ENCODE results near the gene ZNF311. TPM values are rescaled to one million over a fixed set of nuclear protein-coding genes. Genes with fewer than 3 reads are reported as not detected.

Gene ZNF311
- total and polyA plus RNA-seq, 9 of the 15 experiments (the other 6 are each of a cell fraction or from before 2014, with no cell fraction given), result 5.1 to 10.0 (median 7.5) TPM

DNA sequence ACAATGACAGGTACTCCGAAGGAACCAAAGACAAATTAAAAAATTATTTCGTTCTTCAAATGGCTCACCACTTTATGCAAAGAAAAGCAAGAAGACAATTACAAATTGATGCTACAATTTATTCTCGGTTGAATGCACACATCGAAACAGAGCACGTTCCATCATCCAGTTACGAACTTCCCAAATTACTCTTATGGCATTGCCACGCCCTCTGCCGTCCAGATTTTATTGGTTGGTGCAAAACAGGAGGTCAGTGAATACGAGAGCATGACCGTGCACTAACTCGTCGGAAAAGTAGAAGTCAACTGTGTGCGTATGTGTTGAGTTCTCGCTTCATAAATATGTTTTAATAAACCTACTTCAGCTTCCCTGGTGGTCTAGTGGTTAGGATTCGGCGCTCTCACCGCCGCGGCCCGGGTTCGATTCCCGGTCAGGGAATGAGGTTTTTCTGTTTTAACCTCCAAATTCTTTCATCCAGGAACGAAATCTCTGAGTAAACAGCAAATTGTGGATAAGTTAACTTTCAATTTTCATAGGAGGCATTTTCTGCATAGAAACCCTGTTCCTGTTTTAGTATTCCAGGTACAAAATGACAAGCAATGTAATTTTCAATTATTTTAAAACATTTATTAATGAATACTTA is 23.2 kb downstream of the ZNF311 start (continued):
- TF ChIP-seq VEZF1 (CRISPR knock-in tag; IDR thresholded peaks at IDR 0.05) (no peak), ZNF436 (CRISPR knock-in tag; IDR thresholded peaks at IDR 0.05) (no peak), CBX1 (IDR thresholded peaks at IDR 0.05; ENCODE audit: low read depth) (no peak), BRCA1 (IDR thresholded peaks at IDR 0.05) (no peak), BRCA1 (CRISPR knock-in tag; IDR thresholded peaks at IDR 0.05) (no peak), HNRNPUL1 (IDR thresholded peaks at IDR 0.05; ENCODE audit: low read length) (no peak), UBTF (IDR thresholded peaks at IDR 0.05; ENCODE audit: borderline replicate concordance in 1 of 2, low read depth in 2 of 2, low read length in 2 of 2) (no peak), DIDO1 (tag; IDR thresholded peaks at IDR 0.05; ENCODE audit: low read depth) (no peak), HIVEP1 (CRISPR knock-in tag; IDR thresholded peaks at IDR 0.05) (no peak), WHSC1 (IDR thresholded peaks at IDR 0.05; ENCODE audit: low read length) (no peak), BDP1 (IDR thresholded peaks at IDR 0.05; ENCODE audit: insufficient read depth, insufficient read length) (peak; percentile 92), RFX1 (IDR thresholded peaks at IDR 0.05) (no peak), ZNF232 (CRISPR knock-in tag; IDR thresholded peaks at IDR 0.05) (no peak; the same call in 1 of the 2 replicates), MNT (conservative IDR thresholded peaks at IDR 0.05) (peak; percentile 63 to 68; a peak in 3 of 4 replicates), ZNF740 (CRISPR knock-in tag; IDR thresholded peaks at IDR 0.05) (no peak), ZNF740 (tag; IDR thresholded peaks at IDR 0.05) (no peak)
- TF ChIP-seq, protein P1, sequence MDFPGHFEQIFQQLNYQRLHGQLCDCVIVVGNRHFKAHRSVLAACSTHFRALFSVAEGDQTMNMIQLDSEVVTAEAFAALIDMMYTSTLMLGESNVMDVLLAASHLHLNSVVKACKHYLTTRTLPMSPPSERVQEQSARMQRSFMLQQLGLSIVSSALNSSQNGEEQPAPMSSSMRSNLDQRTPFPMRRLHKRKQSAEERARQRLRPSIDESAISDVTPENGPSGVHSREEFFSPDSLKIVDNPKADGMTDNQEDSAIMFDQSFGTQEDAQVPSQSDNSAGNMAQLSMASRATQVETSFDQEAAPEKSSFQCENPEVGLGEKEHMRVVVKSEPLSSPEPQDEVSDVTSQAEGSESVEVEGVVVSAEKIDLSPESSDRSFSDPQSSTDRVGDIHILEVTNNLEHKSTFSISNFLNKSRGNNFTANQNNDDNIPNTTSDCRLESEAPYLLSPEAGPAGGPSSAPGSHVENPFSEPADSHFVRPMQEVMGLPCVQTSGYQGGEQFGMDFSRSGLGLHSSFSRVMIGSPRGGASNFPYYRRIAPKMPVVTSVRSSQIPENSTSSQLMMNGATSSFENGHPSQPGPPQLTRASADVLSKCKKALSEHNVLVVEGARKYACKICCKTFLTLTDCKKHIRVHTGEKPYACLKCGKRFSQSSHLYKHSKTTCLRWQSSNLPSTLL (IDR thresholded peaks at IDR 0.05), result peak; percentile 87
